ENCODE data around the gene VKORC1.
A peak's percentile ranks its signal among the peaks of the same experiment; 100 is the strongest.

Gene VKORC1

GRCh38 chr16:31055613-31056012 is 39.0 kb downstream of the VKORC1 start:
- TF ChIP-seq, protein P1, sequence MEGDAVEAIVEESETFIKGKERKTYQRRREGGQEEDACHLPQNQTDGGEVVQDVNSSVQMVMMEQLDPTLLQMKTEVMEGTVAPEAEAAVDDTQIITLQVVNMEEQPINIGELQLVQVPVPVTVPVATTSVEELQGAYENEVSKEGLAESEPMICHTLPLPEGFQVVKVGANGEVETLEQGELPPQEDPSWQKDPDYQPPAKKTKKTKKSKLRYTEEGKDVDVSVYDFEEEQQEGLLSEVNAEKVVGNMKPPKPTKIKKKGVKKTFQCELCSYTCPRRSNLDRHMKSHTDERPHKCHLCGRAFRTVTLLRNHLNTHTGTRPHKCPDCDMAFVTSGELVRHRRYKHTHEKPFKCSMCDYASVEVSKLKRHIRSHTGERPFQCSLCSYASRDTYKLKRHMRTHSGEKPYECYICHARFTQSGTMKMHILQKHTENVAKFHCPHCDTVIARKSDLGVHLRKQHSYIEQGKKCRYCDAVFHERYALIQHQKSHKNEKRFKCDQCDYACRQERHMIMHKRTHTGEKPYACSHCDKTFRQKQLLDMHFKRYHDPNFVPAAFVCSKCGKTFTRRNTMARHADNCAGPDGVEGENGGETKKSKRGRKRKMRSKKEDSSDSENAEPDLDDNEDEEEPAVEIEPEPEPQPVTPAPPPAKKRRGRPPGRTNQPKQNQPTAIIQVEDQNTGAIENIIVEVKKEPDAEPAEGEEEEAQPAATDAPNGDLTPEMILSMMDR (conservative IDR thresholded peaks at IDR 0.05; ENCODE audit: low read length), result no peak
- no peak for DNase-seq (ENCODE audit: low read depth)
- no peak overlapping the region for H3K4me3 ChIP-seq (ENCODE audit: low read length)

DNA sequence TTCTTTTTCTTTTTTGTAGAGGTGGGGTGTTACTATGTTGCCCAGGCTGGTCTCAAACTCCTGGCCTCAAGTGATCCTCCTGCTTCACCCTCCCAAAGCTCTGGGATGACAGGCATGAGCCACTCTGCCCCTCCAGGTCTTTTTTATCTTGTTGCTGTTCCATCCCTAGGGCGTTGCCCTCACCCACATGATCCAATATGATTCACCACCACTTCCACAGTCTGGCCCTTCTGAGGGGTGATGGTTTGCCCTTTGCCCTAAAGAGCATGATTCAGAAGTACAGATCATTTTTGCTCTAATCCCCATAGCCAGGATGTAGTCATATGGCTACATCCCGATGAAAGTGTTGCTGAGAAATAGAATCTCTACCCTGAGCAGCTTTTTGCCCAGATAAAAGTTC is 42.5 kb downstream of the VKORC1 start:
- no peak overlapping the region for H3K4me3 ChIP-seq (ENCODE audit: low read length)
- DNase-seq (ENCODE audit: low read depth), result peak; percentile 91
- TF ChIP-seq, protein P1 (conservative IDR thresholded peaks at IDR 0.05; ENCODE audit: low read length), result no peak

DNA sequence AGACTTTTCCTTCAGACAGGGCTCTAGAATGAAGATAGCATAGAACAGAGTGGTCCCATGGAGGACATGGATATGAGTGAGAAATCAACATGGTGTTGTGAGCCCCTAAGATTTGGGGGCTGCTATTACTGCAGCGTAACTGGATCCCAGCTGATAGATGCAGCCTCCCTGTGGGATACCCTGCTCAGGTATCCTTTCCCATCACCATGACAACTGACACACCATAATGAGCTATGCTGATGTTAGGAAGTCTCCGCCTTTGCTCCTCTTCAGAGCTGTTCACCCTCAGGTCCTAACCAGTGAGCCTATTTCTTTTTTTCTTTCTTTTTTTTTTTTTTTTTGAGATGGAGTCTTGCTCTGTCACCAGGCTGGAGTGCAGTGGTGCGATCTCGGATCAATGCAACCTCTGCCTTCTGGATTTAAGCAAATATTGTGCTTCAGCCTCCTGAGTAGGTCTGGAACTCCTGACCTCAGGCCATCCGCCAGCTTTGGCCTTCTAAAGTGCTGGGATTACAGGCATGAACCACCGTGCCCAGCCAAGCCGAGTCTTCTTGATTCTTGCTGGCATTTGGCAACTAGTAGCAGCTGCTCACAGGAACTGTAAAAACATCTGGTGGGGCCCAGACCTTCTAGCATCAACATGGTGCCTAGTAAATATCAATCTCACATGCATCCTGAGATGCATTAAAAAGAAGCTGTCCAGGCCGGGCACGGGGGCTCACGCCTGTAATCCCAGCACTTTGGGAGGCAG is 44.1 kb downstream of the VKORC1 start:
- peak; percentile 50 for DNase-seq (ENCODE audit: low read depth)
- H3K4me3 ChIP-seq (ENCODE audit: low read length), result no peak overlapping the region
- TF ChIP-seq, protein P1 (conservative IDR thresholded peaks at IDR 0.05; ENCODE audit: low read length), result no peak

DNA sequence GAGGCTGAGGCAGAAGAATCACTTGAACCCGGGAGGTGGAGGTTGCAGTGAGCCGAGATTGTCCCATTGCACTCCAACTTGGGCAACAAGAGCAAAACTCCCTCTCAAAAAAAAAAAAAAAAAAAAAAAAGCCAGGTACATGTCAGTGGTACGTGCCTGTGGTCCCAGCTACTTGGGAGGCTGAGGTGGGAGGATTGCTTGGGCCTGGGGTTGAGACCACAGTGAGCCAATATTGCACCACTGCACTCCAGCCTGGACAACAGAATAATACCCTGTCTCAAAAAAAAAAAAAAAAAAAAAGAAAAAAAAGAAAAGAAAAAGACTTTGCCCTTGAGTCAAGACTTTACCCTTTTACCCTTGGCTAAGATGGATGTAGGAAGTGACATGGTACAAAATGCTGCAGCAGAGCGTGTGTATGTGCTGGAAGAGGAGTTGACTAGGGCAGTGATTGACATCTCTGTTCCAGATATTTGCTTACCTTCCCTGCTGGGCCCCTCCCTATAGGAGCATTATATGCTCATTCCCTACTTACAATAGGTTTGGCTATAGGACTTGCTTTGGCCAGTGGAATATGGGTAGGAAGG is 50.6 kb downstream of the VKORC1 start:
- DNase-seq (ENCODE audit: low read depth), result no peak
- TF ChIP-seq, protein P1 (conservative IDR thresholded peaks at IDR 0.05; ENCODE audit: low read length), result no peak
- H3K4me3 ChIP-seq (ENCODE audit: low read length), result no peak overlapping the region

GRCh38 chr16:31043352-31043751 is 51.2 kb downstream of the VKORC1 start:
- no peak for DNase-seq (ENCODE audit: low read depth)
- H3K4me3 ChIP-seq (ENCODE audit: low read length), result no peak overlapping the region
- TF ChIP-seq, protein P1 (conservative IDR thresholded peaks at IDR 0.05; ENCODE audit: low read length), result no peak

GRCh38 chr16:31042866-31043265 is 51.7 kb downstream of the VKORC1 start:
- DNase-seq (ENCODE audit: low read depth), result no peak
- no peak overlapping the region for H3K4me3 ChIP-seq (ENCODE audit: low read length)
- TF ChIP-seq, protein P1 (conservative IDR thresholded peaks at IDR 0.05; ENCODE audit: low read length), result no peak
